Inflammatory macrophage treated with lipopolysaccharide for 1 hour (primary cell): ENCODE data around the gene CELF1.

Experiments
- DNase-seq, 2 donors: peaks; one replicate each; pipeline ENCODE4 v3.0.0-alpha.2; 2020 to 2022

Gene CELF1

GRCh38 chr11:47478651-47479329 is 74.1 kb downstream of the CELF1 start:
- no peak for DNase-seq

GRCh38 chr11:47477753-47478152 is 75.2 kb downstream of the CELF1 start:
- DNase-seq = no peak

- DNase-seq = peak; percentile 25 to 37
Measured at GRCh38 chr11:47477323-47477722, 75.6 kb downstream of the CELF1 start.

GRCh38 chr11:47470671-47471070 is 82.3 kb downstream of the CELF1 start:
- DNase-seq = no peak

GRCh38 chr11:47469361-47470179 is 83.4 kb downstream of the CELF1 start:
- peak; percentile 35 to 49 for DNase-seq

GRCh38 chr11:47468598-47469214 is 84.2 kb downstream of the CELF1 start:
- peak; percentile 70 to 72 for DNase-seq

- no peak for DNase-seq
Measured at GRCh38 chr11:47467357-47467756, 85.6 kb downstream of the CELF1 start.

GRCh38 chr11:47466701-47467250 is 86.2 kb downstream of the CELF1 start:
- no peak for DNase-seq

GRCh38 chr11:47466201-47466600 is 86.7 kb downstream of the CELF1 start:
- DNase-seq = no peak

GRCh38 chr11:47464483-47464882 is 88.4 kb downstream of the CELF1 start:
- no peak for DNase-seq

GRCh38 chr11:47461876-47462275 is 91.1 kb downstream of the CELF1 start:
- no peak for DNase-seq

- DNase-seq = no peak
Measured at GRCh38 chr11:47460571-47461235, 92.2 kb downstream of the CELF1 start.

- DNase-seq = peak; percentile 58 to 68
Measured at GRCh38 chr11:47454258-47454671, 98.7 kb downstream of the CELF1 start.

- no peak for DNase-seq
Measured at GRCh38 chr11:47453365-47453764, 99.6 kb downstream of the CELF1 start.

- no peak for DNase-seq
Measured at GRCh38 chr11:47451990-47452389, 100.9 kb downstream of the CELF1 start.

- no peak for DNase-seq
Measured at GRCh38 chr11:47451436-47451835, 101.5 kb downstream of the CELF1 start.

GRCh38 chr11:47449541-47449940 is 103.4 kb downstream of the CELF1 start:
- no peak for DNase-seq

GRCh38 chr11:47448566-47449427 is 104.1 kb downstream of the CELF1 start, which contains the start of gene RAPSN:
Gene RAPSN, minus strand, starts transcription at chr11:47449136. Its CDS starts 172 bp downstream, at chr11:47448964.
- no peak for DNase-seq

- no peak for DNase-seq
Measured at GRCh38 chr11:47447906-47448305, 105.0 kb downstream of the CELF1 start.

- DNase-seq = no peak
Measured at GRCh38 chr11:47446833-47447232, 106.1 kb downstream of the CELF1 start.

- DNase-seq = no peak
Measured at GRCh38 chr11:47445840-47446239, 107.1 kb downstream of the CELF1 start.

GRCh38 chr11:47443817-47444216 is 109.1 kb downstream of the CELF1 start:
- DNase-seq = no peak
